NCI-H2029 (cell line): ENCODE measurements around the gene PRKCA.
"Not testable (repeated sequence)": the region's sequence is repeated elsewhere in the genome, so short reads cannot be mapped to it uniquely, and the experiment has no call there.

Experiments used
- DNase-seq: peaks from one replicate; lab custom pipeline; 2025; lab: John Stamatoyannopoulos, UW

The PRKCA gene

GRCh38 chr17:66466106-66466820, 163.8 kb downstream of the PRKCA start:
- no peak for DNase-seq

DNA sequence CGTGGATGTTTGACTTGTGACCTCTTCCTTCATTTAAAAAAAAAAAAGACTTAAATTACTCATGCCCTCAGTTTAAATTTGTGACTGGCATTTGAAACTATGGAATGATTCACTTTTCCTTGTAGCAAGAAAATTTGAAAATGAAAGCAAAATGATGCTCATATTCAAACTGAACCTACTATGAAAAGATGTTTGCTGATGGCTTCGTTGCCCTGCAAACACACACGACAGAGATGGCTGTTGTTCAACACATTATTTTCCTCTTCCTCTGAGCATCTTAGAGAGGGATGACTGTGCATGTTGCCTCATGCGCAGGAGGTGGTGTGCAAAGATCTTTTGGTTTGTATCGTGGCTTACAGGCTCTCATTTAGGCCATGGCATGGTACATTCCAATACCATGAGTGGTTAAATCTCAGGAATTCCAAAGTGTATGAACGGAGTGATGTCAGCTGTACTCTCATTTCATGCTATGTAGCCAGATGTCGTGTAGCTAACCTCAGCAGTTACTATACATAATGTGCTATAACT, 164.5 kb downstream of the PRKCA start:
- no peak for DNase-seq

DNA sequence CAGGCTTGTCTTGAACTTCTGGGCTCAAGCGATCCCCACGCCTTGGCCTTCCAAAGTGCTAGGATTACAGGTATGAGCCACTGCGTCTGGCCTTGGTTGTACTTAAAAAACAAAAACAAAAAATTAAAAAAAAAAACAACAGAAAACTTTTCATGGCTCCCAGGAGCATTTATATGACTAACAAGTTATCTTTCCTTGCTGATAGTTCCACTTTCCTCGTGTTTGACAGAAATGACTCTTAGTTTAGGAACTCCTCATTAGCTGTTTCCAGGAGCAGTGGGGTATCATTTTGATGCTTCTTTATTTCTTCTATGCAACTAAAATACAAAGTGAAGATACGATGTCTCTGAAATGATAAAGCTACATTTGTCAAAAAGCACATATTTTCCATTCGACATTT, 165.4 kb downstream of the PRKCA start:
- no peak for DNase-seq

GRCh38 chr17:66468241-66469087, 166.1 kb downstream of the PRKCA start:
- DNase-seq, result no peak

DNA sequence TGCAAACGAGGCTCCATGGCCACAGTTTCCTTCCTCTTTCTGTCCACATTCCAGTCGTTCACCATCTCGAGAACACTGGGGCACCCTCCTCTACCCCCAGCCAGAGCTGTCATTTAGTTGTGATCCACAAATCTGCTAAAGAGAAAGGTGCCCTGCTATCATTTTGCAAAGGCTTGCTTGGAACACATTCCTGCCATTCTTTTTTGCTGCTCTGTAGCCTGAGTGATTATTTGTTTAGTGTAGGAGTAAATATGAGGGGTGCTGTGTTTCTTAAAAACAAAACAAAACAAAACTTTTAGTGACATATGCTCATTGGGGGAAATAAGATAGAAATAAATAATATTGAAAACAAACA, 166.7 kb downstream of the PRKCA start:
- DNase-seq, result no peak

DNA sequence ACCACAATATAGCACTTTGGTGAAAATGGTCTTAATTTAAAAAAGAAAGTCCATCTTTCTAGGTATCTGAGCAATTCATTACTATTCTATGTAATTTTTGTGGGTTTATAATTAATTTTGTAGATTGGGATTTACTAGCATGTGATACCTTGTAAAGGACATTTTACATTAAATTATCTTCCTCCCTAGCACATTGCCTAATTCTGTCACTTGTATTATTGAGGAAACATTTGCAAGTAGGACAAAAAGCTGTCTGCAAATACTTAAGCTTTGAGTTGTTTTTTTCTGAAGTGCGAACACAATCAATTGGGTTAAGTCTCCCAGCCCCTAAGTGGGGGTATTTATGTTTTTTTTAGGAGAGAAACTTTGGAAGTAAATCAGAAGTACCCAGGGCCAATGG, 167.0 kb downstream of the PRKCA start:
- no peak for DNase-seq

GRCh38 chr17:66469890-66470289, 167.5 kb downstream of the PRKCA start:
- no peak for DNase-seq

DNA sequence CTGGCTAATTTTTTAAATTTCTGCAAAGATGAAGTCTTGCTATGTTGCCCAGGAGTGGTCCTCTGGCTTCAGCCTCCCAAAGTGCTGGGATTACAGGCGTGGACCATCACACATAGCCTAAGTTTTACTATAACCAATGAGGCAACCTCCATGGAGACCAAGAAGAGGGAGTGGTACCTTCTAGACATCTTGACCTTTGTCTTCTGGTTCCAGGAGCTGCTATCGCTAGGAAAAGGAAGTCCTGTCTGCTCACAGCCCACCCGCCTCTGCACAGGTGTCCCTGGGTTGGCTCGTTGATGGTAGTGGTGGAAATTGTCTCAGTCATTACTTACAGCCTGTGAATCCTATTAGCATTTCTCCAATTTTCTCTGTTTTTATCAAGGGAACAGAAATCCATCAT, 169.7 kb downstream of the PRKCA start:
- DNase-seq, result no peak

DNA sequence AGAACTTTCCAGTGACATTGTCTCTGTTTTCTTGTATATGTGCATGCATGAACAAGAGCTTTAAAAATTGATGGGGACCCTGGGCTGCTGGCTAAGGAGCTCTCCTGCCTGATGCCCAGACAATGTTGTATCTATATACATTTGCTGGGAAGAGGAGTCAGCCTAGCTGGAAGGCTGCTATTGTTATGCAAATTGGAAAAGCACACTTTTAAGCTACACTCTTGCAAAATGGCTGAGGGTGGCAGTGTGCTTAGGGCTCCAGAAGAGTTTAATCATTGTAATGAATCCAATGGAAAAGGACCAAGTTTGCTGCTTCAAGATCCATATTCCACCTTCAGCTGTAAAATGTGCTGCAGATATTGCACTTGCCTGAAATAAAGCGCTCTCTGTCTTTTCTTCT, 171.8 kb downstream of the PRKCA start:
- no peak for DNase-seq

- DNase-seq, result no peak
Measured at GRCh38 chr17:66474806-66475497, 172.5 kb downstream of the PRKCA start.

DNA sequence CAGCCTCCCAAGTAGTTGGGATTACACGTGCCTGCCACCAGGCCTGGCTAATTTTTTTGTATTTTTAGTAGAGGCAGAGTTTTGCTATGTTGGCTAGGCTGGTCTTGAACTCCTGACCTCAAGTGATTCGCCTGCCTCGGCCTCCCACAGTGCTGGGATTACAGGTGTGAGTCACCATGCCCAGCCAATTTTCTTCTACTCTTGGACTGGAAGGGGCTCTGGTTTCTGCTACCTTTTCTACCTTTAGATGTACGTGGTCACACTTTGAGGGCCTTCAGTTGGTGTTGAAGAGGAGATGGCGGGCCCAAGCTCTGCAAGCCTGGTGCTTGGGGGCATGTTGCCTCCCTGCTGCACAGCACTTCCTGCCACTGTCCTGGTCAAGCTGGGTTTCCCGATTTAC, 173.6 kb downstream of the PRKCA start:
- no peak for DNase-seq

- DNase-seq, result no peak
Measured at GRCh38 chr17:66477615-66478283, 175.3 kb downstream of the PRKCA start.

DNA sequence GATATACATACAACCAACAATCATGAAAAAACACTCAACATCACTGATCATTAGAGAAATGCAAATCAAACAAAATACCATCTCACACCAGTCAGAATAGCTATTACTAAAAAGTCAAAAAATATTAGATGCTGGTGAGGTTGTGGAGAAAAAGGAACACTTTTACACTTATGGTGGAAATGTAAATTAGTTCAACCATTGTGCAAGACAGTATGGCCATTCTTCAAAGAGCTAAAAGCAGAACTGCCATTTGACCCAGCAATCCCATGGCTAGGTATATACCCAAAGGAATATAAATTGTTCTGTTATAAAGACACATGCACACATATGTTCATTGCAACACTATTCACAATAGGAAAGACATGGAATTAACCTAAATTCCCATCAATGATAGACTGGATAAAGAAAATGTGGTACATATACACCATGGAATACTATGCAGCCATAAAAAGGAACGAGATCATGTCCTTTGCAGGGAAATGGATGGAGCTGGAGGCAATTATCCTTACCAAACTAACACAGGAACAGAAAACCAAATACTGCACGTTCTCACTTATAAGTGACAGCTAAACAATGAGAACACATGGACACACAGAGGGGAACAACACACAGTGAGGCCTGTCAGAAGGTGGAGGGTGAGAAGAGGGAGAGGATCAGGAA, 176.9 kb downstream of the PRKCA start:
- DNase-seq, result not testable (repeated sequence)

DNA sequence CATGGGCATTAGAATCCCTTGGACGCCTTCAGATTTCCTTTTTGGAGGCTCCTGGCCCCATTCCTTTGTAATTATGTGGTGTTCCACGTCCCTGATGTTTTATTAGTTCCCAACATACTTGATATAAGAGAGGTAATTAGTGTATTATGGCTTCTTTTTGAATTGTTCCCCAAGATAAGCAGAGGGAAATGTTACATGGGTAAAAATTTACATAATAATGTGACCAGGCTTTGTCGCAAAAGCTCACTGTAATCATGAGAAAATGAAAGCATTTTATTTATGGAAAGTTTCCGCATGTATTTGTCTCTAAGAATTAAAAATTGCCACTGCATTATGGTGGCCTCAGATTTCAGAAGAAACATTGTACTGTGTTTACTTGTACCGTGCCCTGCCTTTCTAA, 177.8 kb downstream of the PRKCA start:
- no peak for DNase-seq

DNA sequence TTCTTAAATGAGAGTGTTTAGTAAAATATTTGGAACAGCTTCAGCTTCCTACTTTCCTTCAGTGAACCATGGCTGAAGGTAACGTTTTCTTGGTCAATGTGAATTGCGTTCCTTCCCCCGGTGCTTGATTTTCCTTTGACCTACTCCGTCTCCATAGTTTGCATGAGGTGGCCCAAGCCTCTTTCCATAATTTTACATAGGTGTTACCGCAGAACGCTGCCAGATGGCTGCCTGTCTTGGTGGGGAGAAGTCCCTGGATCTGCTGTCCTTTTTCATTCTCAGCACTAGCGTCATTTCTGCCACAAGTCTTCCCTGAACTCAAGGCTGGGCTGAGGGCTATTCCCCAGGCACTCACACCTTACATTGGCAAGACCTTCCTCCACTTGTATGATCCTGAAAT, 178.4 kb downstream of the PRKCA start:
- DNase-seq, result no peak

DNA sequence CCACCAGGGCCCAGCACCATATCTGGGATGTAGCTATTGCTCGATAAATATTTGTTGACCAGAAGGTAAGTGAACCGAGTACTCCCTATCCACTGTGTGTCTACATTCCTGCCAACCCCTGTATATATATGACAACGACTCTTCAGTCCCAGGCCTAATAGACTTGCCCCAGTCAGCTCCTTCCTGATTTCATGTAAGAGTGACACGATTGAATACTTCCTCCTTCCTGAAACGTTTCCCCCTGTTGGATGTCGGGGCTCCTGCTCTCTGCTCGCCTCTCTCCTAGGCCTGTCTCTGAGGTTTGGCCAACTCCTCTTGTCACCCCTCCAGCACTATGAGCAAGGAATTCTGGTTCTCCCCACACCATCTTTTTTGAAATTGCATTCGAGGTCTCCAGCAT, 178.9 kb downstream of the PRKCA start:
- DNase-seq, result no peak

- DNase-seq, result no peak
Measured at GRCh38 chr17:66483906-66484305, 181.5 kb downstream of the PRKCA start.

GRCh38 chr17:66485309-66485947, 183.0 kb downstream of the PRKCA start:
- no peak for DNase-seq

DNA sequence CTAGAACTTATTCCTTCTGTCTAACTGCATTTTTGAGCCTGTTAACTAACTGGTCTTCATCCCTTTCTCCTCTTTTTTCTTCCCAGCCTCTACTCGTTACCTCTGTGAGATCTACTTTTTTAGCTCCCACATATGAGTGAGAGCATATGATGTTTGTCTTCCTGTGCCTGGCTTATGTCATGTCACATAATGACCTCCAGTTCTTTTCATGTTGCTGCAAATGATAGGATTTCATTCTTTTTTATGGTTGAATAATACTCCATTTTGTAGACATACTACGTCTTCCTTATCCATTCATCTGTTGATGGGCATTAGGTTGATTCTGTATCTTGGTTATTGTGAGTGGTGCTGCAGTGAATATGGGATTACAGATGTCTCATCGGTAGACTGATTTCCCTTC, 184.7 kb downstream of the PRKCA start:
- no peak for DNase-seq

DNA sequence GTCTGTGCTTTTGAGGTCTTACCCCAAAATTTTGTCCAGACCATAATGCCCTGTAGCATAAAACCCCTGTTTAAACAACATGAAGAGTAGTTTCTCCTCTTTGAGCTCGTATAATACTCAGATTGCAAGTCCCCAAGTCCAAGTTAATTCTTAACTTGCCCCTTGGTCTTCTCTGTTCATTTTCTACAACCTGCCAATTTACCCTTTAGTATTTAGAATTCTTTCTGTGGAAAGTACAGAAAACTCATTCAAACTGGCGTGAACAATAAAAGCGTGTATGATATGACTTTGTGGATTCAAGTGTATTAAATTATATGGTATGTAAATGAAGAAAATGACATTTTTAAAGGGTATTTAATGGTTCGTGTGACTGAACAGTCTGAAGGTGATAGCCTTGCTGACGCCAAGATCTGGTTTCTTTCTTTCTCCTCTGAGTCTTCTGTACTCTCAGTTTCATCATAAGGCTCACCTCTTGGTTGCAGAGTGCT, 185.6 kb downstream of the PRKCA start:
- DNase-seq, result no peak

DNA sequence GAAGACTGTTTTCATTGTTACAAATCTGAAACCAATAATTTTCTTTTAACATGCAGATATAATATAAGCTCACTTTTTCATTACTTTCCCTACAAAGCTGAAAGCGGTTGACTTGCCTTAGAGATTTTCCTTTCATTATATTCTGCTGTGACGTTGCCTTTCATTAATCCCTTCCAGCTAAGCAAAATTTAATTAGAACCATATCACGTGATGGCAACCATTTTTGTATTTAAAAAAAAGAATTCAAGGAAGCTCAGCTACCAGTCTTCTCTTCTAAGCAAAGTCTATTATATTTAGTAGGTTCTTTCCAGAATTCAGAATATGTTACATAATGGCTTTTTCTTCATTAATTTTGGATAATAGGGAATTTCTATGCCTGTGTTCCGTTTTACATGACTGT, 186.5 kb downstream of the PRKCA start:
- no peak for DNase-seq
